ENCODE results near the gene SIGMAR1.

DNA sequence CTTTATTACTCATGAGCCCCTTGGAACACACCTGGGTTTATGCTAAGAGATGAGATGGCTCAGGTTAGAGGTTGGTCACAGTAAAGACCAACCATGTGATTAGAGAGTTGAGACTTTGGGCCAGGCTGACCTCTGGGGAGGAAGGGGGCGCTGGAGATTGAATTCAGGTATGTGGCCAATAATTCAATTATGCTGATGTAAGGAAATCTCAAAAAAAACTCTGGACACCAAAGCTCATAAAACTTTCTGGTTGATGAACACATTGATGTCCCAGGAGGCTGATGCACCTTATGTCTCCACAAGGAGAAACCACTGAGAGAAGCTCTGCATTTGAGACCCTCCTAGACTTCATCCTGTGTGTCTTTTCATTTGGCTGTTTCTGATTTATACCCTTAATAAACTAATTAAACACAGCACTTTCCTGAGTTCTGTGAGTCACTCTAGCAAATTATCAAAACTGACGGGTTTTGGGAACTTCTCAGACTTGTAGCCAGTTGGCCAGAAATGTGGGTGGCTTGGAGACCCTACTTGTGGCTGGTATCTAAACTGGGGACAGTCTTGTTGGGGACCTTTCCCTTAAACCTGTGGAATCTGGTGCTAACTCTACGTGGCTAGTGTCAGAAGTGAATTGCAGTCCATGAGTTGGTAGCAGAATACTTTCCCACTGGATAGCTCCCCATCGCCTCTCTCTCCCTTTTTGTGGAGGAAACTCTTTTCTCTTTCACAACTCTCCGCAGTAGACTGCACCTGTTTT is 32.4 kb upstream of the SIGMAR1 start:
- no peak for TF ChIP-seq CTCF (IDR thresholded peaks at IDR 0.05)
- TF ChIP-seq POLR2A (IDR thresholded peaks at IDR 0.05) = no peak

Data from adrenal gland (tissue), 5 donors.